H1 (cell line): ENCODE results near the gene CBLC. TPM values are rescaled to one million over a fixed set of nuclear protein-coding genes. Genes with fewer than 3 reads are reported as not detected.

Experiments used
- CTCF ChIA-PET: fragments of 300-600 bp; sonication (Branson Sonifier 250); formaldehyde crosslinking; loops from one replicate; lab custom pipeline; 2021; ENCODE audit not compliant: partially characterized antibody; lab: Charles Lee
- POLR2A ChIA-PET: fragments of 300-600 bp; sonication (Branson Sonifier 250); formaldehyde crosslinking; loops from one replicate; lab custom pipeline; 2021; ENCODE audit warnings: inconsistent platforms; ENCODE audit not compliant: partially characterized antibody; lab: Charles Lee
- DNase-seq, 2 experiments: peaks; one replicate each; pipeline versions ENCODE4 v3.0.0 to v3.0.0-alpha.2; 2010 to 2022; ENCODE audit warnings: low spot score in 2 of 2, low read depth in 1 of 2, mixed read lengths in 1 of 2
- FAIRE-seq: peaks from 2 replicates; lab custom pipeline; 2011; peaks lifted over from hg19 to GRCh38; lab: Jason Lieb, UNC
- H2AFZ ChIP-seq: 2 replicates; pipeline ENCODE4 v1.8.1; 2012; ENCODE audit warnings: low read length, inconsistent platforms
- H2AK5ac ChIP-seq: 2 replicates; pipeline ENCODE4 v1.6.1; 2013; ENCODE audit warnings: low read depth, low read length
- H2BK120ac ChIP-seq: replicated peaks from 2 replicates; pipeline ENCODE3; 2013; ENCODE audit warnings: low read depth, low read length, inconsistent platforms
- H2BK12ac ChIP-seq: 2 replicates; pipeline ENCODE4 v1.6.1; 2013; ENCODE audit warnings: low read depth, low read length
- H2BK15ac ChIP-seq: 2 replicates; pipeline ENCODE4 v1.6.1; 2013; ENCODE audit warnings: low read length
- H2BK20ac ChIP-seq: 2 replicates; pipeline ENCODE4 v1.6.1; 2013; ENCODE audit warnings: low read length
- H2BK5ac ChIP-seq: 2 replicates; pipeline ENCODE4 v1.6.1; 2013; ENCODE audit warnings: low read depth, low read length
- H3K14ac ChIP-seq: 2 replicates; pipeline ENCODE4 v1.6.1; 2013; ENCODE audit warnings: inconsistent platforms; ENCODE audit not compliant: insufficient read length
- H3K18ac ChIP-seq: 2 replicates; pipeline ENCODE4 v1.6.1; 2013; ENCODE audit warnings: low read length; ENCODE audit errors: extremely low read depth
- H3K23ac ChIP-seq: 2 replicates; pipeline ENCODE4 v1.6.1; 2013; ENCODE audit warnings: inconsistent platforms; ENCODE audit not compliant: insufficient read length
- H3K23me2 ChIP-seq: 2 replicates; pipeline ENCODE4 v1.6.1; 2013; ENCODE audit warnings: low read depth, low read length
- H3K27ac ChIP-seq: 2 replicates; pipeline ENCODE4 v1.6.1; 2011; ENCODE audit warnings: low read depth, low read length, inconsistent platforms
- H3K27me3 ChIP-seq, 4 experiments: replicated peaks in 1 of 4; 1 replicate in 1 of 4; 2 replicates in 3 of 4; pipeline versions ENCODE4 v1.6.1 to v1.8.1; 2011 to 2013; ENCODE audit warnings: low read length in 3 of 4, mild to moderate bottlenecking in 3 of 4, inconsistent platforms in 2 of 4, mixed read lengths in 2 of 4, moderate library complexity in 1 of 4; ENCODE audit not compliant: control insufficient read depth in 3 of 4, insufficient read depth in 3 of 4; ENCODE audit errors: extremely low read depth in 1 of 4
- H3K36me3 ChIP-seq, 4 experiments: 2 replicates each; pipeline versions ENCODE4 v1.6.1 to v1.8.1; 2011 to 2013; ENCODE audit warnings: mild to moderate bottlenecking in 4 of 4, low read length in 3 of 4, moderate library complexity in 2 of 4, control low read depth in 1 of 4, inconsistent platforms in 1 of 4; ENCODE audit not compliant: insufficient read depth in 4 of 4, control insufficient read depth in 2 of 4
- H3K4ac ChIP-seq: replicated peaks from 2 replicates; pipeline ENCODE3; 2013; ENCODE audit warnings: low read length, low read depth, mixed read lengths, inconsistent platforms; ENCODE audit not compliant: insufficient read length
- H3K4me1 ChIP-seq, 4 experiments: replicated peaks in 1 of 4; 1 replicate in 1 of 4; 2 replicates in 3 of 4; pipeline versions ENCODE4 v1.6.1 to v1.8.1; 2011 to 2013; ENCODE audit warnings: low read length in 3 of 4, inconsistent platforms in 2 of 4, mixed read lengths in 1 of 4; ENCODE audit not compliant: insufficient read depth in 4 of 4, control insufficient read depth in 3 of 4
- H3K4me2 ChIP-seq, 2 experiments: 2 replicates each; pipeline versions ENCODE4 v1.6.1 to v1.8.1; 2011 to 2013; ENCODE audit warnings: low read depth in 2 of 2, low read length in 2 of 2, control low read depth in 1 of 2, inconsistent platforms in 1 of 2, mild to moderate bottlenecking in 1 of 2; ENCODE audit not compliant: insufficient read depth in 1 of 2
- H3K4me3 ChIP-seq, 4 experiments: fragments of 200-600, 300-600 bp in 1 of 4; sonication (generic), shearing (Covaris generic), sonication (Bioruptor Twin) in 1 of 4; 2 replicates each; pipeline versions ENCODE4 v1.5.1 to v1.8.1; 2011 to 2016; ENCODE audit warnings: low read length in 4 of 4, low read depth in 3 of 4, control low read depth in 2 of 4, inconsistent platforms in 2 of 4, mild to moderate bottlenecking in 2 of 4, mixed read lengths in 1 of 4, moderate library complexity in 1 of 4; ENCODE audit not compliant: insufficient read depth in 2 of 4; ENCODE audit errors: extremely low read depth in 1 of 4
- H3K56ac ChIP-seq: replicated peaks from 2 replicates; pipeline ENCODE3; 2013; ENCODE audit warnings: low read depth, mild to moderate bottlenecking, mixed read lengths, low read length, inconsistent platforms; ENCODE audit not compliant: insufficient read length
- H3K79me1 ChIP-seq: 2 replicates; pipeline ENCODE4 v1.6.1; 2013; ENCODE audit warnings: low read depth, low read length, control low read depth
- H3K79me2 ChIP-seq, 2 experiments: 2 replicates each; pipeline versions ENCODE4 v1.6.1 to v1.8.1; 2012 to 2013; ENCODE audit warnings: low read length in 2 of 2, mild to moderate bottlenecking in 2 of 2, inconsistent platforms in 1 of 2; ENCODE audit not compliant: insufficient read depth in 2 of 2, control insufficient read depth in 1 of 2
- H3K9ac ChIP-seq, 4 experiments: replicated peaks in 1 of 4; 1 replicate in 1 of 4; 2 replicates in 3 of 4; pipeline versions ENCODE4 v1.6.1 to v1.8.1; 2011 to 2013; ENCODE audit warnings: low read depth in 3 of 4, low read length in 3 of 4, control low read depth in 2 of 4, mild to moderate bottlenecking in 2 of 4, moderate library complexity in 2 of 4, inconsistent platforms in 1 of 4; ENCODE audit errors: extremely low read depth in 1 of 4
- H3K9me3 ChIP-seq, 2 experiments: 2 replicates each; pipeline versions ENCODE4 v1.6.1 to v1.8.1; 2012 to 2013; ENCODE audit warnings: mild to moderate bottlenecking in 2 of 2, moderate library complexity in 2 of 2, control low read depth in 1 of 2, inconsistent platforms in 1 of 2, low read depth in 1 of 2, low read length in 1 of 2, mixed read lengths in 1 of 2; ENCODE audit not compliant: insufficient read depth in 2 of 2
- H4K20me1 ChIP-seq, 2 experiments: replicated peaks in 1 of 2; 2 replicates each; pipeline versions ENCODE3 to v1.8.1; 2011 to 2013; ENCODE audit warnings: inconsistent platforms in 2 of 2, low read length in 2 of 2, mild to moderate bottlenecking in 1 of 2; ENCODE audit not compliant: insufficient read depth in 2 of 2, control insufficient read depth in 1 of 2
- H4K5ac ChIP-seq: 2 replicates; pipeline ENCODE4 v1.6.1; 2013; ENCODE audit warnings: low read length, low read depth, mixed read lengths, inconsistent platforms; ENCODE audit not compliant: insufficient read length
- H4K8ac ChIP-seq: 2 replicates; pipeline ENCODE4 v1.8.0; 2013; ENCODE audit warnings: mild to moderate bottlenecking, moderate library complexity, low read length, inconsistent platforms; ENCODE audit not compliant: insufficient read depth; ENCODE audit errors: extremely low read depth
- H4K91ac ChIP-seq: replicated peaks from 2 replicates; pipeline ENCODE3; 2013; ENCODE audit warnings: low read length, mixed read lengths, inconsistent platforms; ENCODE audit not compliant: insufficient read length
- CBX5 ChIP-seq: fragments of 300-800, 300-1000 bp; sonication (generic); IDR thresholded peaks from 2 replicates; pipeline ENCODE4 v1.7.1; 2016; ENCODE audit warnings: antibody characterized with exemption, low read length, low read depth
- CTBP2 ChIP-seq: IDR thresholded peaks from 2 replicates; pipeline ENCODE4 v1.7.0; 2011; ENCODE audit warnings: borderline replicate concordance, mild to moderate bottlenecking, moderate library complexity, mixed read lengths, low read length; ENCODE audit not compliant: insufficient read depth, insufficient read length
- FOSL1 ChIP-seq: IDR thresholded peaks from 2 replicates; pipeline ENCODE4 v1.6.1; 2011; ENCODE audit warnings: mild to moderate bottlenecking, low read depth, low read length, moderate library complexity; ENCODE audit not compliant: insufficient read depth
- JUN ChIP-seq: IDR thresholded peaks from 2 replicates; pipeline ENCODE4 v1.6.1; 2011; ENCODE audit warnings: low read depth, mild to moderate bottlenecking, improper control_type of control experiment, low read length
- POLR2A ChIP-seq, 2 experiments: IDR thresholded peaks; 1 replicate in 1 of 2; 2 replicates in 1 of 2; pipeline ENCODE4 v1.6.1; 2011; ENCODE audit warnings: low read depth in 2 of 2, low read length in 2 of 2, mild to moderate bottlenecking in 2 of 2; ENCODE audit errors: control extremely low read depth in 1 of 2
- RAD21 ChIP-seq, 2 experiments: IDR thresholded peaks in 1 of 2; conservative IDR thresholded peaks in 1 of 2; 2 replicates each; pipeline ENCODE4 v1.6.1; 2011; ENCODE audit warnings: low read depth in 2 of 2, low read length in 2 of 2, improper control_type of control experiment in 1 of 2, inconsistent platforms in 1 of 2, mild to moderate bottlenecking in 1 of 2, moderate library complexity in 1 of 2
- ZNF274 ChIP-seq: IDR thresholded peaks from 2 replicates; pipeline ENCODE4 v1.7.0; 2012; ENCODE audit warnings: low read length, borderline replicate concordance; ENCODE audit errors: extremely low read depth
- WGBS, 2 experiments: shearing (Covaris generic) in 1 of 2; methylation state at CpG; one replicate each; pipeline versions ENCODE4 v1.1.6 to v1.1.7; 2013 to 2015; ENCODE audit warnings: low lambda C conversion rate in 2 of 2, mixed read lengths in 2 of 2, inconsistent platforms in 1 of 2, low coverage in 1 of 2, missing lambda C conversion rate in 1 of 2; ENCODE audit not compliant: insufficient replicate concordance in 2 of 2, insufficient coverage in 1 of 2, insufficient read length in 1 of 2; ENCODE audit errors: extremely low coverage in 1 of 2, missing lambda C conversion rate in 1 of 2; 5-methylcytosine and 5-hydroxymethylcytosine counted together
- polyA plus RNA-seq, 7 experiments: library from polyadenylated mRNA; depleted of rRNA in 3 of 7; stranded (reverse) in 5 of 7; unstranded in 2 of 7; fragments of >200 nt in 5 of 7; fragments of 200-250 nt in 2 of 7; gene quantifications; 1 replicate in 5 of 7; 2 replicates in 1 of 7; 4 replicates in 1 of 7; pipeline versions ENCODE4 v1.2.1 to v1.2.3, GENCODE V29; 2011 to 2013; ENCODE audit warnings: missing spikeins in 2 of 7, mixed read lengths in 2 of 7
- total RNA-seq: library from RNA; stranded (reverse); fragmentation: NEBNext Ultra II Directional; extraction: Animal tissue kit (Norgen Biotek cat#: 25700); gene quantifications from 2 replicates; pipeline ENCODE4 v1.2.1, GENCODE V29; 2021
- TF ChIP-seq, protein P1 (sequence below): IDR thresholded peaks from 2 replicates; pipeline ENCODE4 v1.6.1; 2011; ENCODE audit warnings: low read length, improper control_type of control experiment

Gene CBLC
- total and polyA plus RNA-seq, 2 of the 8 experiments (the other 6 are each of a cell fraction or from before 2014, with no cell fraction given): 17.4 to 35.7 TPM

DNA sequence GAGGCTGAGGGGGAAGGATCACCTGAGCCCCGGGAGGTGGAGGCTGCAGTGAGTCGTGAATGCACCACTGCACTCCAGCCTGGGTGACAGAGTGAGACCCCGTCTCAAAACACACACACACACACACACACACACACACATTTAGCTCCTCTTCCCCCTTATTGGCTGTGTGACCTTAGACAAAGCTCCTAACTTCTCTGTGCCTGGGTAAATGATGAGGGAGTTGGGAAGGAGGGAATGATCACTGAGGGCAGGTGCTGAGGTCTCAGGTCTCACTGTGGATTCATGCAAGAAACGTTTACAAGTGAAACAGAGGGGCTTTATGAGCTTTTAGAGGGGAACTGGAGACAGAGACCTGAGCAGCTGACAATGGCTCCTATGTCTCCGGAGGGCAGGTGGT, 46.1 kb upstream of the CBLC start:
- H3K79me2 ChIP-seq: no peaks in the 10 kb centered on the region

More for the DNA sequence above, 46.1 kb upstream of the CBLC start:
- Histone ChIP-seq H3K27me3 (no peaks in the 10 kb centered on the region), H2BK15ac (no peak overlapping the region), H3K27ac (no peak overlapping the region), H2BK12ac (no peak overlapping the region), H3K9ac (no peak overlapping the region), H3K23ac (no peak overlapping the region), H4K8ac (no peak overlapping the region), H4K91ac (no peak overlapping the region), H2AK5ac (no peak overlapping the region), H3K4me1 (no peaks in the 10 kb centered on the region), H2BK120ac (no peak overlapping the region), H2AFZ (no peak overlapping the region), H3K36me3 (no peaks in the 10 kb centered on the region), H3K79me1 (no peaks in the 10 kb centered on the region), H2BK20ac (no peak overlapping the region), H4K5ac (no peak overlapping the region), H3K14ac (no peak overlapping the region), H3K9me3 (no peaks in the 10 kb centered on the region), H3K4me3 (no peak overlapping the region), H3K56ac (no peak overlapping the region), H3K18ac (no peak overlapping the region), H3K23me2 (no peaks in the 10 kb centered on the region), H3K4me2 (no peak overlapping the region), H4K20me1 (no peaks in the 10 kb centered on the region), H3K4ac (no peak overlapping the region), H2BK5ac (no peak overlapping the region)
- ChIA-PET POLR2A (interaction anchor here (1.2 to 1.3 kb wide), 2 partner anchors 10 to 72 kb away, joined by 3 to 4 read pairs; no protein-coding TSS in a partner anchor), CTCF (interaction anchor here (0.6 to 20.6 kb wide), 10 partner anchors 8 to 115 kb away, joined by 4 to 468 read pairs (median 7); partner anchors contain the start of gene BCAM)
- TF ChIP-seq POLR2A (IDR thresholded peaks at IDR 0.05; ENCODE audit: control extremely low read depth in 1 of 2, low read depth in 2 of 2, low read length in 2 of 2) (no peak), ZNF274 (no peak), RAD21 (IDR thresholded peaks at IDR 0.05 in 1 of 2, conservative IDR thresholded peaks at IDR 0.05 in 1 of 2; ENCODE audit: low read depth in 2 of 2, low read length in 2 of 2) (no peak), FOSL1 (no peak), JUN (no peak), CBX5 (no peak), CTBP2 (no peak)
- TF ChIP-seq, protein P1, sequence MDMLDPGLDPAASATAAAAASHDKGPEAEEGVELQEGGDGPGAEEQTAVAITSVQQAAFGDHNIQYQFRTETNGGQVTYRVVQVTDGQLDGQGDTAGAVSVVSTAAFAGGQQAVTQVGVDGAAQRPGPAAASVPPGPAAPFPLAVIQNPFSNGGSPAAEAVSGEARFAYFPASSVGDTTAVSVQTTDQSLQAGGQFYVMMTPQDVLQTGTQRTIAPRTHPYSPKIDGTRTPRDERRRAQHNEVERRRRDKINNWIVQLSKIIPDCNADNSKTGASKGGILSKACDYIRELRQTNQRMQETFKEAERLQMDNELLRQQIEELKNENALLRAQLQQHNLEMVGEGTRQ: no peak
- WGBS, 2 experiments: 84% methylated on average over 5 of the region's 5 CpGs; no CpG with 5 or more reads in 1 of the 2 experiments
- FAIRE-seq (no peak), DNase-seq (no peak)
